WTC11 (cell line): ENCODE data around the gene AIP. TPM values are rescaled to one million over a fixed set of nuclear protein-coding genes. Genes with fewer than 3 reads are reported as not detected.

ENCODE experiments used
- ATAC-seq: fragments of 200-7000 bp; cut with Tn5 transposase; 2 replicates; pipeline ENCODE4 v1.10.0; 2021; ENCODE audit warnings: mild to moderate bottlenecking, moderate library complexity
- CTCF ChIA-PET: fragments of 300-600 bp; sonication (Branson Sonifier 250); formaldehyde crosslinking; loops from one replicate; lab custom pipeline; 2021; ENCODE audit warnings: antibody characterized with exemption; lab: Charles Lee
- POLR2A ChIA-PET: fragments of 350-600 bp; sonication (Branson Sonifier 250); formaldehyde crosslinking; loops from one replicate; lab custom pipeline; 2021; ENCODE audit warnings: antibody characterized with exemption; lab: Charles Lee
- DNase-seq: peaks from one replicate; pipeline ENCODE4 v3.0.0; 2021; ENCODE audit warnings: low spot score
- H3K27ac Mint-ChIP-seq: 2 replicates; pipeline ENCODE4 v1.8.0; 2021; ENCODE audit warnings: mixed read lengths
- H3K27me3 Mint-ChIP-seq: 2 replicates; pipeline ENCODE4 v1.8.0; 2021; ENCODE audit warnings: low read depth, mild to moderate bottlenecking, moderate library complexity, mixed read lengths
- H3K36me3 Mint-ChIP-seq: 2 replicates; pipeline ENCODE4 v1.8.0; 2021; ENCODE audit warnings: mixed read lengths
- H3K4me1 Mint-ChIP-seq: 2 replicates; pipeline ENCODE4 v1.8.0; 2022; ENCODE audit warnings: mixed read lengths
- H3K4me3 Mint-ChIP-seq: 2 replicates; pipeline ENCODE4 v1.8.0; 2021; ENCODE audit warnings: mild to moderate bottlenecking, moderate library complexity, mixed read lengths
- H3K9me3 Mint-ChIP-seq: 2 replicates; pipeline ENCODE4 v1.8.0; 2021; ENCODE audit warnings: mixed read lengths
- ARID4B ChIP-seq: sonication (generic); formaldehyde crosslinking; IDR thresholded peaks from 2 replicates; pipeline ENCODE4 v1.8.0; 2023; ENCODE audit warnings: missing genetic modification reagents, mild to moderate bottlenecking, borderline replicate concordance
- ATF1 ChIP-seq: sonication (generic); formaldehyde crosslinking; IDR thresholded peaks from 2 replicates; pipeline ENCODE4 v1.8.1; 2023; ENCODE audit warnings: mild to moderate bottlenecking, moderate library complexity, missing genetic modification reagents
- CREM ChIP-seq: sonication (generic); formaldehyde crosslinking; IDR thresholded peaks from 2 replicates; pipeline ENCODE4 v1.8.1; 2022; ENCODE audit warnings: mild to moderate bottlenecking, missing genetic modification reagents, moderate library complexity
- E2F1 ChIP-seq: sonication (generic); formaldehyde crosslinking; IDR thresholded peaks from 2 replicates; pipeline ENCODE4 v1.8.0; 2022; ENCODE audit warnings: mild to moderate bottlenecking, missing genetic modification reagents
- E2F4 ChIP-seq: sonication (generic); formaldehyde crosslinking; IDR thresholded peaks from 2 replicates; pipeline ENCODE4 v1.8.1; 2022; ENCODE audit warnings: low read depth, mild to moderate bottlenecking, moderate library complexity, missing genetic modification reagents, borderline replicate concordance
- ERG ChIP-seq: fragments of 250-450 bp; sonication (Bioruptor Pico); IDR thresholded peaks from 2 replicates; pipeline ENCODE4 v1.8.0; 2021; ENCODE audit warnings: mild to moderate bottlenecking
- ETV6 ChIP-seq: sonication (generic); formaldehyde crosslinking; IDR thresholded peaks from 2 replicates; pipeline ENCODE4 v1.8.1; 2022; ENCODE audit warnings: mild to moderate bottlenecking, missing genetic modification reagents
- FOXK1 ChIP-seq: sonication (generic); formaldehyde crosslinking; IDR thresholded peaks from 2 replicates; pipeline ENCODE4 v1.8.0; 2022; ENCODE audit warnings: mild to moderate bottlenecking, moderate library complexity, missing genetic modification reagents
- FOXP1 ChIP-seq: sonication (generic); formaldehyde crosslinking; IDR thresholded peaks from 2 replicates; pipeline ENCODE4 v1.8.0; 2022; ENCODE audit warnings: missing genetic modification reagents, mild to moderate bottlenecking, moderate library complexity, borderline replicate concordance
- GTF2I ChIP-seq: fragments of 250-450 bp; sonication (Bioruptor Pico); conservative IDR thresholded peaks from 2 replicates; pipeline ENCODE4 v1.4.0; 2021; ENCODE audit warnings: mild to moderate bottlenecking
- JAZF1 ChIP-seq: fragments of 250-450 bp; sonication (Bioruptor Pico); IDR thresholded peaks from 2 replicates; pipeline ENCODE4 v1.9.0; 2021; ENCODE audit warnings: moderate library complexity, mild to moderate bottlenecking, inconsistent platforms
- JUN ChIP-seq: sonication (generic); formaldehyde crosslinking; IDR thresholded peaks from 2 replicates; pipeline ENCODE4 v1.8.0; 2023; ENCODE audit warnings: mild to moderate bottlenecking, missing genetic modification reagents
- NFYB ChIP-seq: sonication (generic); formaldehyde crosslinking; conservative IDR thresholded peaks from 2 replicates; pipeline ENCODE4 v1.8.0; 2022; ENCODE audit warnings: low read depth, missing genetic modification reagents
- NR1H2 ChIP-seq: sonication (generic); formaldehyde crosslinking; IDR thresholded peaks from 2 replicates; pipeline ENCODE4 v1.9.0; 2021; ENCODE audit warnings: mild to moderate bottlenecking, moderate library complexity, missing genetic modification reagents
- PREB ChIP-seq: sonication (generic); formaldehyde crosslinking; IDR thresholded peaks from 2 replicates; pipeline ENCODE4 v1.8.1; 2022; ENCODE audit warnings: mild to moderate bottlenecking, missing genetic modification reagents, moderate library complexity, borderline replicate concordance
- SMAD4 ChIP-seq: sonication (generic); formaldehyde crosslinking; IDR thresholded peaks from 2 replicates; pipeline ENCODE4 v1.8.0; 2022; ENCODE audit warnings: mild to moderate bottlenecking, missing genetic modification reagents
- TEAD1 ChIP-seq: sonication (generic); formaldehyde crosslinking; IDR thresholded peaks from 2 replicates; pipeline ENCODE4 v1.8.0; 2022; ENCODE audit warnings: mild to moderate bottlenecking, missing genetic modification reagents
- ZNF219 ChIP-seq: sonication (generic); formaldehyde crosslinking; IDR thresholded peaks from 2 replicates; pipeline ENCODE4 v1.8.0; 2023; ENCODE audit warnings: missing genetic modification reagents, mild to moderate bottlenecking, borderline replicate concordance
- ZNF263 ChIP-seq: sonication (generic); formaldehyde crosslinking; IDR thresholded peaks from 2 replicates; pipeline ENCODE4 v1.8.1; 2022; ENCODE audit warnings: low read depth, mild to moderate bottlenecking, moderate library complexity, missing genetic modification reagents
- ZNF416 ChIP-seq: fragments of 250-450 bp; sonication (Bioruptor Pico); IDR thresholded peaks from 2 replicates; pipeline ENCODE4 v1.9.0; 2021; ENCODE audit warnings: mild to moderate bottlenecking, inconsistent platforms
- ZNF423 ChIP-seq: fragments of 250-450 bp; sonication (Bioruptor Pico); IDR thresholded peaks from 2 replicates; pipeline ENCODE4 v2.1.2; 2022; ENCODE audit warnings: mild to moderate bottlenecking, moderate library complexity
- total RNA-seq: library from RNA; stranded (reverse); gene quantifications from 3 replicates; pipeline ENCODE4 v1.2.3, GENCODE V29; 2021

AIP gene
- total RNA-seq, 1 experiment from 2014 or later, result 32.8 TPM

GRCh38 chr11:67507242-67507863, 24.5 kb downstream of the AIP start:
- ChIA-PET POLR2A (no interaction called here), CTCF (no interaction called here)

GRCh38 chr11:67507864-67508485, 25.1 kb downstream of the AIP start, which contains the start of gene CDK2AP2:
CDK2AP2 (minus strand) TSS chr11:67508162; CDS start chr11:67508082, 80 bp downstream.
- Mint-ChIP-seq H3K36me3 (peaks cover 2% of the 10 kb centered on the region; the same call in 1 of the 2 replicates), H3K4me3 (peak within 1 kb of the TSS; percentile 83), H3K27me3 (peaks cover 23% of the 10 kb centered on the region), H3K4me1 (peaks cover 27% of the 10 kb centered on the region), H3K9me3 (no peaks in the 10 kb centered on the region), H3K27ac (peak within 1 kb of the TSS; percentile 89)
- peak; percentile 84 for ATAC-seq
- DNase-seq, result peak; percentile 100
- CTCF ChIA-PET, result no interaction called here
- POLR2A ChIA-PET, result no interaction called here
- TF ChIP-seq PREB (CRISPR knock-in tag), result no peak
- no peak for TF ChIP-seq ZNF219 (CRISPR knock-in tag)
- TF ChIP-seq FOXP1 (CRISPR knock-in tag), result no peak
- no peak for TF ChIP-seq ATF1 (CRISPR knock-in tag)
- TF ChIP-seq CREM, result no peak
- TF ChIP-seq ZNF416 (CRISPR knock-in tag), result no peak
- no peak for TF ChIP-seq JUN (CRISPR knock-in tag)
- no peak for TF ChIP-seq NR1H2 (CRISPR knock-in tag)
- TF ChIP-seq GTF2I, result peak; percentile 100
- no peak for TF ChIP-seq ERG (CRISPR knock-in tag)
- peak; percentile 71 for TF ChIP-seq ZNF423 (CRISPR knock-in tag)
- TF ChIP-seq E2F1, result no peak

More at GRCh38 chr11:67507242-67507863, 24.5 kb downstream of the AIP start:
- no peak for ATAC-seq
- TF ChIP-seq E2F4 (CRISPR knock-in tag) (no peak), FOXK1 (CRISPR knock-in tag) (no peak), ZNF219 (CRISPR knock-in tag) (0 out of 2 replicates have a peak, but pooled peaks have one; percentile 63), TEAD1 (CRISPR knock-in tag) (0 out of 2 replicates have a peak, but pooled peaks have one; percentile 33), ARID4B (CRISPR knock-in tag) (0 out of 2 replicates have a peak, but pooled peaks have one; percentile 69), ZNF416 (CRISPR knock-in tag) (no peak), SMAD4 (CRISPR knock-in tag) (0 out of 2 replicates have a peak, but pooled peaks have one; percentile 48), ETV6 (CRISPR knock-in tag) (peak; percentile 60; the same call in 1 of the 2 replicates), FOXP1 (CRISPR knock-in tag) (no peak), NFYB (no peak), JAZF1 (CRISPR knock-in tag) (no peak), ZNF263 (no peak)
- Mint-ChIP-seq H3K4me3 (peak overlapping the region; percentile 83), H3K36me3 (peaks cover 2% of the 10 kb centered on the region; the same call in 1 of the 2 replicates), H3K9me3 (no peaks in the 10 kb centered on the region), H3K4me1 (peaks cover 29% of the 10 kb centered on the region), H3K27ac (peak overlapping the region; percentile 89), H3K27me3 (peaks cover 20% of the 10 kb centered on the region)
- peak; percentile 76 for DNase-seq
